ENCODE results near the gene TRIM75. TPM values are rescaled to one million over a fixed set of nuclear protein-coding genes. Genes with fewer than 3 reads are reported as not detected.

The TRIM75 gene
- total RNA-seq (ENCODE audit: low replicate concordance), result not detected in 2 replicates

GRCh38 chr4:165053645-165054044 lies at the start of gene TRIM75:
Gene TRIM75, plus strand, starts transcription at chr4:165053866. Its CDS starts 5,282 bp downstream, at chr4:165059148.

GRCh38 chr4:165031436-165032211 lies 22.0 kb upstream of the TRIM75 start, which contains the start of gene TRIM60:
Gene TRIM60, plus strand, starts transcription at chr4:165031999. Its CDS starts 8,074 bp downstream, at chr4:165040073.

Other genes starting within 250 kb of the TRIM75 start
- gene APELA, start 176.7 kb upstream of the TRIM75 start, total RNA-seq (ENCODE audit: low replicate concordance), result 0.23 TPM in 1 of 2 replicates, not detected in the other
- gene TRIM61, start 76.2 kb upstream of the TRIM75 start, total RNA-seq (ENCODE audit: low replicate concordance), result 0.94 and 1.1 TPM in 2 replicates
- not detected in 2 replicates for gene TRIM60, start 21.9 kb upstream of the TRIM75 start, total RNA-seq (ENCODE audit: low replicate concordance)
- 3.5 and 5.2 TPM in 2 replicates for gene TMEM192, start 59.0 kb downstream of the TRIM75 start, total RNA-seq (ENCODE audit: low replicate concordance)
- 16.4 and 24.7 TPM in 2 replicates for gene KLHL2, start 153.7 kb downstream of the TRIM75 start, total RNA-seq (ENCODE audit: low replicate concordance)